GM23248 (cell line): Measurements from ENCODE around the gene SMKR1. TPM values are rescaled to one million over a fixed set of nuclear protein-coding genes. Genes with fewer than 3 reads are reported as not detected.

ENCODE experiments used
- DNase-seq: peaks from one replicate; pipeline ENCODE4 v3.0.0-alpha.2; 2015
- H2AFZ ChIP-seq: fragments of 200-600 bp; sonication (generic); 2 replicates; pipeline ENCODE4 v1.6.1; 2016; ENCODE audit warnings: antibody characterized with exemption
- H3F3A ChIP-seq: fragments of 200-600 bp; sonication (generic); 2 replicates; pipeline ENCODE4 v1.6.1; 2016; ENCODE audit warnings: mild to moderate bottlenecking, antibody characterized with exemption, mixed run types; ENCODE audit not compliant: insufficient read depth
- H3K27ac ChIP-seq: fragments of 200-600 bp; sonication (generic); 2 replicates; pipeline ENCODE4 v1.5.1; 2016; ENCODE audit warnings: mild to moderate bottlenecking
- H3K27me3 ChIP-seq: fragments of 200-600 bp; sonication (generic); replicated peaks from 2 replicates; pipeline ENCODE4 v1.6.1; 2016; ENCODE audit warnings: mild to moderate bottlenecking; ENCODE audit not compliant: insufficient read depth
- H3K36me3 ChIP-seq: fragments of 200-600 bp; sonication (generic); 2 replicates; pipeline ENCODE4 v1.6.1; 2016; ENCODE audit warnings: low read depth, mild to moderate bottlenecking
- H3K4me1 ChIP-seq: fragments of 200-600 bp; sonication (generic); 2 replicates; pipeline ENCODE4 v1.6.1; 2016; ENCODE audit warnings: mild to moderate bottlenecking; ENCODE audit not compliant: insufficient read depth
- H3K4me2 ChIP-seq: fragments of 200-600 bp; sonication (generic); one replicate; pipeline ENCODE4 v1.6.1; 2016; ENCODE audit warnings: mild to moderate bottlenecking; ENCODE audit not compliant: unreplicated experiment
- H3K4me3 ChIP-seq: fragments of 200-600 bp; sonication (generic); 2 replicates; pipeline ENCODE4 v1.5.1; 2016; ENCODE audit warnings: mild to moderate bottlenecking
- H3K79me2 ChIP-seq: fragments of 200-600 bp; sonication (generic); 2 replicates; pipeline ENCODE4 v1.6.1; 2016; ENCODE audit warnings: mild to moderate bottlenecking; ENCODE audit not compliant: insufficient read depth
- H3K9ac ChIP-seq: fragments of 200-600 bp; sonication (generic); 2 replicates; pipeline ENCODE4 v1.6.1; 2016; ENCODE audit warnings: mild to moderate bottlenecking
- H3K9me2 ChIP-seq: fragments of 200-600 bp; sonication (generic); 2 replicates; pipeline ENCODE4 v1.6.1; 2016; ENCODE audit warnings: mixed run types, mild to moderate bottlenecking, moderate library complexity; ENCODE audit not compliant: insufficient read depth
- H3K9me3 ChIP-seq: fragments of 200-600 bp; sonication (generic); one replicate; pipeline ENCODE4 v1.6.1; 2017; ENCODE audit warnings: low read depth
- H4K20me1 ChIP-seq: fragments of 200-600 bp; sonication (generic); 2 replicates; pipeline ENCODE4 v1.6.0; 2016; ENCODE audit not compliant: insufficient read depth
- EZH2 ChIP-seq: fragments of 200-600 bp; sonication (generic); IDR thresholded peaks from 2 replicates; pipeline ENCODE4 v1.6.1; 2018; ENCODE audit warnings: antibody characterized with exemption, mild to moderate bottlenecking; ENCODE audit not compliant: insufficient read depth, poor library complexity, severe bottlenecking
- EZH2phosphoT487 ChIP-seq: fragments of 200-600 bp; sonication (generic); IDR thresholded peaks from 2 replicates; pipeline ENCODE4 v1.6.1; 2018; ENCODE audit warnings: antibody characterized with exemption, moderate library complexity, mild to moderate bottlenecking, low read depth; ENCODE audit not compliant: insufficient read depth
- WGBS, 2 experiments: methylation state at CpG; one replicate each; pipeline ENCODE4 v1.1.6; 2015 to 2017; ENCODE audit warnings: low lambda C conversion rate in 2 of 2, low coverage in 1 of 2; ENCODE audit errors: missing lambda C conversion rate in 2 of 2; 5-methylcytosine and 5-hydroxymethylcytosine counted together
- in situ Hi-C: fragments of 300-500 bp; cut with MboI; formaldehyde crosslinking; loops from 2 replicates; pipeline ENCODE4 v1.15.0; 2020
- polyA plus RNA-seq: library from polyadenylated mRNA; unstranded; fragments of >200 nt; fragmentation: Nextera tagmentation; extraction: Ambion mirVana; gene quantifications from 2 replicates; pipeline ENCODE4 v1.2.1, GENCODE V29; 2016
- total RNA-seq: library from RNA; depleted of rRNA; stranded (reverse); fragments of >200 nt; shearing (Covaris generic); gene quantifications from 2 replicates; pipeline ENCODE4 v1.2.3, GENCODE V29; 2014

Gene SMKR1
- total and polyA plus RNA-seq, 2 experiments from 2014 or later: 0.18 TPM; not detected in 1

DNA sequence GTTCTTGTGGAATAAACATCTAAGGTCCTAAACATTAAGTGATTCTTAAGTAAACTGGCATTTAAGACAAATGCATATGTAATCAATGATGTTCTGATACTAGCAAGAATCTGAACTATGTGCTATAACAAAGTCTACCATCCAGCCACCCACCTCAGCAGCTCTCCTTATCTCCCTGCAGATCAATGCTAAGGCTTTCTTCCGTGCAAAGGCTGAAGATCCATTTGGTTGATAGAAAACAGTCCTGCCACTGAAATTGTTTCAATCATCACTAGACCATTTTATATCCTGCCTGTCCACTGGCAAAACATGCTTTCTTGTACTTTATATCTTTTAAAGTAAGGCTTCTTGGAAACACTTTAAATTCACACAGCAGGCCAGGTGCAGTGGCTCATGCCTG lies 6.3 kb upstream of the SMKR1 start:
- no peaks in the 10 kb centered on the region for H3K36me3 ChIP-seq
- no peak overlapping the region for H3K27ac ChIP-seq
- H3K9ac ChIP-seq: no peak overlapping the region
- no peak overlapping the region for H3K4me2 ChIP-seq
- in situ Hi-C loops: loop anchor here (25.0 kb wide), 1 partner anchor 516 kb away; no protein-coding TSS in a partner anchor
- no peak overlapping the region for H2AFZ ChIP-seq
- DNase-seq: no peak
- no peaks in the 10 kb centered on the region for H3K9me3 ChIP-seq
- 49 to 61% methylated on average over 1 of the region's 1 CpG for WGBS, 2 experiments
- H3K4me1 ChIP-seq: peaks cover 21% of the 10 kb centered on the region
- H3F3A ChIP-seq: peaks cover 5% of the 10 kb centered on the region
- no peak for TF ChIP-seq EZH2
- TF ChIP-seq EZH2phosphoT487: no peak
- no peaks in the 10 kb centered on the region for H4K20me1 ChIP-seq
- no peaks in the 10 kb centered on the region for H3K9me2 ChIP-seq
- H3K27me3 ChIP-seq: no peaks in the 10 kb centered on the region
- H3K79me2 ChIP-seq: no peaks in the 10 kb centered on the region
- no peak overlapping the region for H3K4me3 ChIP-seq

DNA sequence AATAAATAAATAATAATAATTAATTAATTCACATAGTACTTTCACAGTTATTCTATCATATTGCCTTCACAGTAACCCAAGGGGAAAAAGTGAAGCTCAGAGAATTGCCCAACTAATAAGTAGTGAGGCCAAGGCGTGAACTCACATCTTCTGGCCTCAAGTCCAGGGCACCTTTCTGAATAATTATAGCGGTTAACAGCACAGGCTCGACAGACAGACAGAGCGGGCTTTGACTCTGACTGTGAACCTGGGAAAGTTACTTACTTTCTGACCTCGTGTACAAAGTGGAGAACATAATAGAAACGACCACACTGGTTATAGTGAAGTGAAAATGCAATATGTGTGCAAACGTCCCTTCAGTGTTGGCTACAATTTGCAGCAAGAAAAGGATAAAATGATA lies 5.7 kb upstream of the SMKR1 start:
- Histone ChIP-seq H3K27ac (no peak overlapping the region), H3K9ac (no peak overlapping the region), H4K20me1 (no peaks in the 10 kb centered on the region), H3K4me2 (no peak overlapping the region), H3K36me3 (no peaks in the 10 kb centered on the region), H3K9me3 (no peaks in the 10 kb centered on the region), H3K27me3 (no peaks in the 10 kb centered on the region), H3K4me3 (no peak overlapping the region), H3F3A (peaks cover 5% of the 10 kb centered on the region), H3K9me2 (no peaks in the 10 kb centered on the region), H3K79me2 (no peaks in the 10 kb centered on the region), H3K4me1 (peaks cover 21% of the 10 kb centered on the region), H2AFZ (no peak overlapping the region)
- WGBS, 2 experiments: 77 to 80% methylated on average over 7 of the region's 7 CpGs
- DNase-seq: no peak
- in situ Hi-C loops: loop anchor here (25.0 kb wide), 1 partner anchor 516 kb away; no protein-coding TSS in a partner anchor
- no peak for TF ChIP-seq EZH2phosphoT487

- H3K4me1 ChIP-seq: peaks cover 19% of the 10 kb centered on the region
- 99 to 100% methylated on average over 4 of the region's 4 CpGs for WGBS, 2 experiments
- H3K9me3 ChIP-seq: no peaks in the 10 kb centered on the region
- in situ Hi-C loops: loop anchor here (25.0 kb wide), 1 partner anchor 515 kb away; no protein-coding TSS in a partner anchor
- H4K20me1 ChIP-seq: no peaks in the 10 kb centered on the region
- H3K79me2 ChIP-seq: no peaks in the 10 kb centered on the region
- no peak overlapping the region for H2AFZ ChIP-seq
- no peaks in the 10 kb centered on the region for H3K9me2 ChIP-seq
- H3F3A ChIP-seq: peaks cover 5% of the 10 kb centered on the region
- no peak overlapping the region for H3K27ac ChIP-seq
- no peak overlapping the region for H3K4me3 ChIP-seq
- no peak overlapping the region for H3K4me2 ChIP-seq
- no peak for DNase-seq
- TF ChIP-seq EZH2 (no peak), EZH2phosphoT487 (no peak)
- H3K36me3 ChIP-seq: no peaks in the 10 kb centered on the region
- no peaks in the 10 kb centered on the region for H3K27me3 ChIP-seq
- H3K9ac ChIP-seq: no peak overlapping the region
These were observed 5.2 kb upstream of the SMKR1 start for GRCh38 chr7:129497156-129497555.

- Histone ChIP-seq H3K9me2 (no peaks in the 10 kb centered on the region), H3F3A (peaks cover 5% of the 10 kb centered on the region; the same call in 1 of the 2 replicates), H3K9me3 (no peaks in the 10 kb centered on the region), H3K27me3 (no peaks in the 10 kb centered on the region), H3K79me2 (no peaks in the 10 kb centered on the region), H3K27ac (no peak overlapping the region), H3K4me3 (no peak overlapping the region), H4K20me1 (no peaks in the 10 kb centered on the region), H2AFZ (no peak overlapping the region), H3K9ac (no peak overlapping the region), H3K4me1 (peaks cover 12% of the 10 kb centered on the region), H3K36me3 (no peaks in the 10 kb centered on the region), H3K4me2 (no peak overlapping the region)
- TF ChIP-seq EZH2: no peak
- TF ChIP-seq EZH2phosphoT487: no peak
- WGBS, 2 experiments: 47 to 63% methylated on average over 1 of the region's 1 CpG
- no peak for DNase-seq
- in situ Hi-C loops: loop anchor here (25.0 kb wide), 1 partner anchor 514 kb away; no protein-coding TSS in a partner anchor
These were observed 4.3 kb upstream of the SMKR1 start for GRCh38 chr7:129498021-129498420.

DNA sequence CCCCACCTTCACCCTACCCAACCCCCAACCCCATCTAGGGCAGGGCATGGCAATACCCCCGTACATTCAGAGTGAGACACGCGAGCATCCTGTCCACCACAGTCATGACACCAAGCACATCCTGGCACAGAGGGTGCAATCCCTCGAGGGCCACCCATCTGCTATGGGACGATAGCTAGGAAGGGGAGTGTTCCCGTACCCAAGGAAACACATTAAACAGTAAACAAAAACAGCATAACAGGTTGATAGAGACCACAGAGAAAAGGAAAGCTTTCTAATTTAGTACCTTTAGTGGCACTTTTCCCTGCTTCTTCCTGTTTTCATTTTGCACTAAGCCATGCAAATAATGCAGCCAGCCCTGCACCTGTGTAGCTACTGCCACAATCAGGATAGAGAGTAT lies 2.3 kb upstream of the SMKR1 start:
- Histone ChIP-seq H3K27ac (no peak overlapping the region), H3K9me3 (no peaks in the 10 kb centered on the region), H3K79me2 (no peaks in the 10 kb centered on the region), H3K4me3 (no peak overlapping the region), H2AFZ (no peak overlapping the region), H3K36me3 (no peaks in the 10 kb centered on the region), H4K20me1 (no peaks in the 10 kb centered on the region), H3K9ac (no peak overlapping the region), H3K9me2 (no peaks in the 10 kb centered on the region), H3K4me1 (no peaks in the 10 kb centered on the region), H3K4me2 (no peak overlapping the region), H3K27me3 (no peaks in the 10 kb centered on the region), H3F3A (no peaks in the 10 kb centered on the region; the same call in 1 of the 2 replicates)
- in situ Hi-C loops: loop anchor here (25.0 kb wide), 1 partner anchor 512 kb away; no protein-coding TSS in a partner anchor
- TF ChIP-seq EZH2phosphoT487 (no peak), EZH2 (no peak)
- no peak for DNase-seq
- WGBS, 2 experiments: 87 to 88% methylated on average over 6 of the region's 6 CpGs
